Nephron (organoid): ENCODE results near the gene VOPP1.

Experiments
- H3K27ac Mint-ChIP-seq, 3 experiments: 2 replicates each; pipeline ENCODE4 v1.8.0; 2020; ENCODE audit warnings: mixed read lengths in 3 of 3, mild to moderate bottlenecking in 2 of 3, moderate library complexity in 1 of 3
- H3K27me3 Mint-ChIP-seq: 2 replicates; pipeline ENCODE4 v1.8.0; 2021; ENCODE audit warnings: low read depth, mild to moderate bottlenecking, moderate library complexity, mixed read lengths
- H3K36me3 Mint-ChIP-seq: 2 replicates; pipeline ENCODE4 v1.8.0; 2020; ENCODE audit warnings: low read depth, mixed read lengths
- H3K4me1 Mint-ChIP-seq: 2 replicates; pipeline ENCODE4 v1.8.0; 2020; ENCODE audit warnings: mixed read lengths
- H3K4me3 Mint-ChIP-seq, 3 experiments: 2 replicates each; pipeline ENCODE4 v1.8.0; 2020; ENCODE audit warnings: mild to moderate bottlenecking in 3 of 3, mixed read lengths in 3 of 3, moderate library complexity in 2 of 3
- H3K9me3 Mint-ChIP-seq: 2 replicates; pipeline ENCODE4 v1.8.0; 2020; ENCODE audit warnings: mixed read lengths
- CTCF ChIP-seq, 3 experiments: fragments of 200-600 bp; sonication (generic); IDR thresholded peaks; one replicate each; pipeline ENCODE4 v1.5.0; 2021; ENCODE audit warnings: antibody characterized with exemption in 3 of 3; ENCODE audit not compliant: unreplicated experiment in 3 of 3

Gene VOPP1

DNA sequence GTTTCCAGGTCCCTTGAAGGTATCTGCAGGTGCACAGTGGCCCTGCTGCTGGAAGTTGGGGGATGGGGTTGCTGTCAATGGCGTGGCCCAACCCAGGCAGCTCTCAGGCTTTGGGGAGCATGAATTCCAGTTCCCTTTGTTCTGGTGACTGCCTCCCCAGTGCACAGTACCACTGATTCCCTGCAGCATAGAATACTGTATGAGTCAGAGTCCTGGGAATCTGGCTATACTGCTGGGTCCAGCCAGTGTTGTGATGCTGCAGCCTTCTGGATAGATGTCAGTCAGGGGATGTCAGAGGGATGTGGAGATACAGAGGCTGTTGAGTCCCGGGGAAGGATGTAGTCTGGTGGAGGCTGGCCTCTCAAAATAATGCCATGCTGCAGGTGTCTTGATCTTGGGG lies 107.9 kb downstream of the VOPP1 start:
- Mint-ChIP-seq H3K4me3 (no peak overlapping the region), H3K9me3 (peaks cover 40% of the 10 kb centered on the region), H3K4me1 (peaks cover 5% of the 10 kb centered on the region), H3K36me3 (peaks cover 82% of the 10 kb centered on the region), H3K27me3 (no peaks in the 10 kb centered on the region), H3K27ac (no peak overlapping the region)
- TF ChIP-seq CTCF (IDR thresholded peaks at IDR 0.05; ENCODE audit: unreplicated experiment in 3 of 3): no peak

GRCh38 chr7:55463686-55464262 lies 108.5 kb downstream of the VOPP1 start:
- Mint-ChIP-seq H3K4me3 (no peak overlapping the region), H3K27me3 (no peaks in the 10 kb centered on the region), H3K9me3 (peaks cover 47% of the 10 kb centered on the region), H3K4me1 (peaks cover 4% of the 10 kb centered on the region), H3K36me3 (peaks cover 86% of the 10 kb centered on the region), H3K27ac (no peak overlapping the region)
- TF ChIP-seq CTCF (IDR thresholded peaks at IDR 0.05; ENCODE audit: unreplicated experiment in 3 of 3): no peak

DNA sequence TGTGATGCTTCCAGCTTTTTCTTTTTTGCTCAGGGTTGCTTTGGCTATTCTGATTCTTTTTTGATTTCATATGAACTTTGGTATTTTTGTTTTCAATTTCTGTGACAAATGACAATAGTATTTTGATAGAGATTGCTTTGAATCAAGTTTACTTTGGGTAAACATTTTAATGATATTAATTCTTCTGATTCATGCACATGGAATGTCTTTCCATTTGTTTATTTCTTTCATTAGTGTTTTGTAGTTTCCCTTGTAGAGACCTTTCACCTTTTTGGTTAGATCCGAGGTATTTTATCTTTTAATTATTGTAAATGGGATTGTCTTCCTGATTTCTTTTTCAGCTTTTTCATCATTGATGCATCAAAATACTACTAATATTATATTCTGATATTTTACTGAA lies 114.0 kb downstream of the VOPP1 start:
- no peak for TF ChIP-seq CTCF (IDR thresholded peaks at IDR 0.05; ENCODE audit: unreplicated experiment in 3 of 3)
- Mint-ChIP-seq H3K4me1 (no peaks in the 10 kb centered on the region), H3K9me3 (peaks cover 55% of the 10 kb centered on the region), H3K27ac (no peak overlapping the region), H3K27me3 (no peaks in the 10 kb centered on the region), H3K4me3 (no peak overlapping the region), H3K36me3 (peaks cover 58% of the 10 kb centered on the region)

GRCh38 chr7:55457801-55458200 lies 114.5 kb downstream of the VOPP1 start:
- H3K27ac Mint-ChIP-seq: no peak overlapping the region
- no peaks in the 10 kb centered on the region for H3K4me1 Mint-ChIP-seq
- H3K27me3 Mint-ChIP-seq: no peaks in the 10 kb centered on the region
- TF ChIP-seq CTCF (IDR thresholded peaks at IDR 0.05; ENCODE audit: unreplicated experiment in 3 of 3): no peak
- peaks cover 55% of the 10 kb centered on the region for H3K36me3 Mint-ChIP-seq
- no peak overlapping the region for H3K4me3 Mint-ChIP-seq
- peaks cover 52% of the 10 kb centered on the region for H3K9me3 Mint-ChIP-seq

DNA sequence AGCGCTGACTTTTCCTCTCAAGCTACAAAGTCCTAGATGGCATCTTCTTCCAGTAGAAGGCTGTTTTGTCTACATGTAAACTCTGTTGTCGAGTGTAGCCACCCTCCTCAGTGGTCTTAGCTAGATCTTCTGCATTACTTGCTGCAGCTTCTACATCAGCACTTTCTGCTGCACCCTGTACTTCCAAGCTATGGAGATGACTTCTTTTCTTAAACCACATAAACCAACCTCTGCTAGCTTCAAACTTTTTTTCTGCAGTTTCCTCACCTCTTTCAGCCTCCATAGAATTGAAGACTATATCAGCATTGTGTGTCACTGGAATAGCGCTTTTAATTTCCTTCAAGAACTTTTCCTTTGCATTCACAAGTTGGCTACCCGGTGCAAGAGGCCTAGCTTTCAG lies 119.3 kb downstream of the VOPP1 start:
- Mint-ChIP-seq H3K27me3 (no peaks in the 10 kb centered on the region), H3K9me3 (peaks cover 22% of the 10 kb centered on the region), H3K27ac (no peak overlapping the region), H3K4me3 (no peak overlapping the region), H3K36me3 (peaks cover 23% of the 10 kb centered on the region), H3K4me1 (no peaks in the 10 kb centered on the region)
- TF ChIP-seq CTCF (IDR thresholded peaks at IDR 0.05; ENCODE audit: unreplicated experiment in 3 of 3): no peak

- Mint-ChIP-seq H3K9me3 (peaks cover 2% of the 10 kb centered on the region), H3K4me3 (no peak overlapping the region), H3K4me1 (no peaks in the 10 kb centered on the region), H3K36me3 (peaks cover 9% of the 10 kb centered on the region), H3K27me3 (no peaks in the 10 kb centered on the region), H3K27ac (no peak overlapping the region)
- TF ChIP-seq CTCF (IDR thresholded peaks at IDR 0.05; ENCODE audit: unreplicated experiment in 3 of 3): no peak
Measured at GRCh38 chr7:55449992-55450535, 122.2 kb downstream of the VOPP1 start.
